ENCODE measurements around the gene GPRIN1.

GPRIN1 gene

GRCh38 chr5:176625966-176626875 is 16.3 kb upstream of the GPRIN1 start:
- TF ChIP-seq SUZ12 (IDR thresholded peaks at IDR 0.05) (no peak), L3MBTL2 (conservative IDR thresholded peaks at IDR 0.05) (no peak), NFRKB (IDR thresholded peaks at IDR 0.05) (no peak), BHLHE40 (IDR thresholded peaks at IDR 0.05; ENCODE audit: borderline replicate concordance) (no peak), CTBP1 (IDR thresholded peaks at IDR 0.05; ENCODE audit: borderline replicate concordance) (no peak), PKNOX1 (IDR thresholded peaks at IDR 0.05) (no peak), LEF1 (IDR thresholded peaks at IDR 0.05; ENCODE audit: borderline replicate concordance) (no peak), FOXK2 (IDR thresholded peaks at IDR 0.05) (no peak), ZNF384 (IDR thresholded peaks at IDR 0.05) (no peak), ELF4 (IDR thresholded peaks at IDR 0.05) (no peak), FOXA1 (IDR thresholded peaks at IDR 0.05) (no peak), TARDBP (IDR thresholded peaks at IDR 0.05) (no peak), SP1 (IDR thresholded peaks at IDR 0.05) (no peak), FOXM1 (IDR thresholded peaks at IDR 0.05; ENCODE audit: borderline replicate concordance) (no peak), ARNT (IDR thresholded peaks at IDR 0.05) (no peak), HDGF (IDR thresholded peaks at IDR 0.05; ENCODE audit: borderline replicate concordance) (no peak)
- DNase-seq (ENCODE audit: extremely low spot score): no peak
- POLR2A ChIA-PET: interaction anchor here (1.5 kb wide), 1 partner anchor 21 kb away, joined by 3 read pairs; the partner anchor contains the start of gene TSPAN17
- CTCF ChIA-PET: no interaction called here

GRCh38 chr5:176625512-176625911 is 15.6 kb upstream of the GPRIN1 start:
- CTCF ChIA-PET: interaction anchor here (0.6 kb wide), 1 partner anchor 15 kb away, joined by 3 read pairs; no protein-coding TSS in a partner anchor
- POLR2A ChIA-PET: interaction anchor here (1.5 kb wide), 1 partner anchor 22 kb away, joined by 3 read pairs; the partner anchor contains the start of gene TSPAN17
- no peak for DNase-seq (ENCODE audit: extremely low spot score)
- no peak for TF ChIP-seq TARDBP (IDR thresholded peaks at IDR 0.05)
- TF ChIP-seq LEF1 (IDR thresholded peaks at IDR 0.05; ENCODE audit: borderline replicate concordance): no peak
- TF ChIP-seq SUZ12 (IDR thresholded peaks at IDR 0.05): no peak
- TF ChIP-seq NFRKB (IDR thresholded peaks at IDR 0.05): no peak
- TF ChIP-seq FOXK2 (IDR thresholded peaks at IDR 0.05): no peak
- TF ChIP-seq CTBP1 (IDR thresholded peaks at IDR 0.05; ENCODE audit: borderline replicate concordance): no peak
- TF ChIP-seq ELF4 (IDR thresholded peaks at IDR 0.05): no peak
- TF ChIP-seq ARNT (IDR thresholded peaks at IDR 0.05): no peak
- TF ChIP-seq FOXA1 (IDR thresholded peaks at IDR 0.05): no peak
- no peak for TF ChIP-seq PKNOX1 (IDR thresholded peaks at IDR 0.05)
- no peak for TF ChIP-seq BHLHE40 (IDR thresholded peaks at IDR 0.05; ENCODE audit: borderline replicate concordance)
- no peak for TF ChIP-seq FOXM1 (IDR thresholded peaks at IDR 0.05; ENCODE audit: borderline replicate concordance)
- TF ChIP-seq SP1 (IDR thresholded peaks at IDR 0.05): no peak
- TF ChIP-seq L3MBTL2 (conservative IDR thresholded peaks at IDR 0.05): no peak
- no peak for TF ChIP-seq ZNF384 (IDR thresholded peaks at IDR 0.05)
- no peak for TF ChIP-seq HDGF (IDR thresholded peaks at IDR 0.05; ENCODE audit: borderline replicate concordance)

GRCh38 chr5:176624938-176625337 is 15.0 kb upstream of the GPRIN1 start:
- CTCF ChIA-PET: interaction anchor here (0.6 kb wide), 1 partner anchor 15 kb away, joined by 3 read pairs; no protein-coding TSS in a partner anchor
- POLR2A ChIA-PET: no interaction called here
- TF ChIP-seq NFRKB (IDR thresholded peaks at IDR 0.05) (no peak), SP1 (IDR thresholded peaks at IDR 0.05) (no peak), L3MBTL2 (conservative IDR thresholded peaks at IDR 0.05) (no peak), HDGF (IDR thresholded peaks at IDR 0.05; ENCODE audit: borderline replicate concordance) (no peak), FOXK2 (IDR thresholded peaks at IDR 0.05) (no peak), CTBP1 (IDR thresholded peaks at IDR 0.05; ENCODE audit: borderline replicate concordance) (no peak), ARNT (IDR thresholded peaks at IDR 0.05) (no peak), TARDBP (IDR thresholded peaks at IDR 0.05) (no peak), ELF4 (IDR thresholded peaks at IDR 0.05) (no peak), FOXM1 (IDR thresholded peaks at IDR 0.05; ENCODE audit: borderline replicate concordance) (no peak), PKNOX1 (IDR thresholded peaks at IDR 0.05) (no peak), ZNF384 (IDR thresholded peaks at IDR 0.05) (no peak), BHLHE40 (IDR thresholded peaks at IDR 0.05; ENCODE audit: borderline replicate concordance) (no peak), SUZ12 (IDR thresholded peaks at IDR 0.05) (no peak), LEF1 (IDR thresholded peaks at IDR 0.05; ENCODE audit: borderline replicate concordance) (no peak), FOXA1 (IDR thresholded peaks at IDR 0.05) (no peak)
- no peak for DNase-seq (ENCODE audit: extremely low spot score)

DNA sequence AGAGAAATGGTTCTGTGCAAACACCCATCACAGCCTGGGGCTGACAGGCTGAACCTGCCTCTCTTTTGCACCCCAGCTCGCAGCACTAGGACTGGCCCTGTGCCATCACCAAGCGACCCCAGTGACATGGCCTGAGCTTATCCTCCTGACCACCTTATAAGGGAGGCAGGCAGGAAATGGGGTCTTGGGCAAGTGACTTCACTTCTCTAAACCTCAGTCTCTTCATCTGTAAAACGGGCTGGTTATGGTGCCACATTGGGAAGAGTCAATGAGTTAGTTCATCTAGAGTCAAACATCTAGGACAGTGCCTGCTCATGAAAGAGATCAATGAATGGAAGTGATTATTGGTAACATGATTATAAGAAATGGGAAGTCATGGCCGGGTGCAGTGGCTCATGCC is 14.2 kb upstream of the GPRIN1 start:
- ChIA-PET CTCF (no interaction called here), POLR2A (no interaction called here)
- DNase-seq (ENCODE audit: extremely low spot score): no peak
- TF ChIP-seq SP1 (IDR thresholded peaks at IDR 0.05) (no peak), SUZ12 (IDR thresholded peaks at IDR 0.05) (no peak), PKNOX1 (IDR thresholded peaks at IDR 0.05) (no peak), CTBP1 (IDR thresholded peaks at IDR 0.05; ENCODE audit: borderline replicate concordance) (no peak), BHLHE40 (IDR thresholded peaks at IDR 0.05; ENCODE audit: borderline replicate concordance) (no peak), FOXM1 (IDR thresholded peaks at IDR 0.05; ENCODE audit: borderline replicate concordance) (no peak), TARDBP (IDR thresholded peaks at IDR 0.05) (no peak), HDGF (IDR thresholded peaks at IDR 0.05; ENCODE audit: borderline replicate concordance) (no peak), L3MBTL2 (conservative IDR thresholded peaks at IDR 0.05) (no peak), FOXK2 (IDR thresholded peaks at IDR 0.05) (no peak)

Data from HEK293T (cell line).